Medulla oblongata (tissue), 1 donor: Measurements from ENCODE around the gene ARG2.
"Not testable (repeated sequence)": the region's sequence is repeated elsewhere in the genome, so short reads cannot be mapped to it uniquely, and the experiment has no call there.

ENCODE experiments used
- DNase-seq: peaks from one replicate; pipeline ENCODE4 v3.0.0-alpha.2; 2015; ENCODE audit errors: extremely low spot score

Gene ARG2

GRCh38 chr14:67584978-67585377, 34.7 kb upstream of the ARG2 start:
- no peak for DNase-seq

DNA sequence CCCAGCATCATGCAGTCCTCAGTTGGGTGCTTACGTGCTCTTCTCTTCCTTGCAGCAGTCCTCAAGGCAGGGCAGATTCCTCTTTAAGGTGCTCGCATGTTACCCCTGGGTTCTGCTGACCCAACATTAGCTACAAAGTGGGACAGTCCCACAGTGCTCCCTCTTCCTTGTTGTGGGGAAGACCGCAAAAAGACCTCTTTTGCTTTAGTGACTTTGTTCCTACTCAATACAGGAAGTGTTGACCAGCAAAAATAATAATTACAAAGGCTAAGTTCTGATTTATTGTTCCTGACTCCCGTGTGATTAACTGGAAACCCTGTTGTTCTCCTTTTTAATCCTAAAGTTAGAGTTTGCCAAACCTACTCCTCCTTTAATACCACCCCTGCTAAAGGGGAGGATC, 33.4 kb upstream of the ARG2 start:
- DNase-seq: no peak

- no peak for DNase-seq
Measured at GRCh38 chr14:67589204-67589770, 30.4 kb upstream of the ARG2 start.

- DNase-seq: not testable (repeated sequence)
Measured at GRCh38 chr14:67593650-67594049, 26.1 kb upstream of the ARG2 start.

GRCh38 chr14:67595392-67595791, 24.3 kb upstream of the ARG2 start:
- no peak for DNase-seq

GRCh38 chr14:67599698-67600561, 19.8 kb upstream of the ARG2 start, which contains the start of gene PIGH:
Gene PIGH, minus strand, starts transcription at chr14:67600268. Its CDS starts 65 bp downstream, at chr14:67600203.
- peak; percentile 92 for DNase-seq

GRCh38 chr14:67600562-67600974, 19.2 kb upstream of the ARG2 start:
- not testable (repeated sequence) for DNase-seq

DNA sequence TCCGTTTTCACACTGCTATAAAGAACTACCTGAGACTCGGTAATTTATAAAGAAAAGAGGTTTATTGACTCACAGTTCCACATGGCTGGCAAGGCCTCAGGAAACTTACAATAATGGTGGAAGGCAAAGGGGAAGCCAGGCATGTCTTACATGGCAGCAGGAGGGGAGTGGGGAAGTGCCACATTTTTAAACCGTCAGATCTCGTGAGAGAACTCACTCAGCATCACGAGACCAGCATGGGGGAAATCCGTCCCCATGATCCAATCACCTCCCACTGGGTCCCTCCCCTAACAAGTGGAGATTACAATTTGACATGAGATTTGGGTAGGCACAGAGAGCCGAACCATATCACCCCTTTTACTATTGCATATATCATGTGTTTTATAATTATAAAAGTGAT, 17.6 kb upstream of the ARG2 start:
- DNase-seq: no peak

DNA sequence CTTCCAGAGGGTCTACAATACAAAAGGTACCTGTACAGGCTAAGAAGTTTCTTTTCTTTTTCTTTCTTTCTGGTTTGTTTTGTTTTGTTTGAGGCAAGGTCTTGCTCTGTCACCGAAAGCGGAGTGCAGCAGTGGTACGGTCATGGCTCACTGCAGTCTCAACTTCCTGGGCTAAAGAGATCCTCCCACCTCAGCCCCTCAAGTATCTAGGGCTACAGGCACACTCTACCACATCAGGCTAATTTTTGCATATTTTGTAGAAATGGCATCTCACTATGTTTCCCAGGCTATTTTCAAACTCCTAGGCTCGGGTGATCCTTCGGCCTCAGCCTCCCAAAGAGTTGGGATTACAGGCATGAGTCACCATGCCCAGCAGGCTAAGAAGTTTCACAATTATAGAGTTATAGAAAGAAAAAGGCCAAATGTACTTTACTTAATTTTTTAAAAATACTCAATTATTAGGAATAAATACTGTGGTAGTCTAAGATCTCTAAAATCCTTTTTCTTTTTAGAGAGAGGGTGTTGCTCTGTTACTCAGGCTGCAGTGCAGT, 16.6 kb upstream of the ARG2 start:
- DNase-seq: no peak

DNA sequence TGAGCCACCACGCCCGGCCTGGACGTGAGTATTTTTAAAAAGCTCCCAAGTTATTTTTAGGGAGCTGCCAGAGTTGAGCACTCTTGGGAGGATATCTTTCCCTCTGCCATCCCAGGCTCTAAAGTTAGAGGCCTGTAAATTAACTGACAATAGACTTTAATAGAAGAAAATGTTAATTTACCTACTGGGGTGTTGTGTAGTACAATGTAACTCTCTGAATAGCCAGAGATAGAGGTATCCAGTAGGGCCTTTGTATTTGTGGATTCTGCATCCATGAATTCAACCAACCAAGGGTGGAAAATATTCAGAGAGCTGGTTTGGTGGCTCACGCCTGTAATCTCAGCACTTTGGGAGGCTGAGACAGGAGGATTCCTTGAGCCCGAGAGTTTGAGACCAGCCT, 12.1 kb upstream of the ARG2 start:
- DNase-seq: no peak

DNA sequence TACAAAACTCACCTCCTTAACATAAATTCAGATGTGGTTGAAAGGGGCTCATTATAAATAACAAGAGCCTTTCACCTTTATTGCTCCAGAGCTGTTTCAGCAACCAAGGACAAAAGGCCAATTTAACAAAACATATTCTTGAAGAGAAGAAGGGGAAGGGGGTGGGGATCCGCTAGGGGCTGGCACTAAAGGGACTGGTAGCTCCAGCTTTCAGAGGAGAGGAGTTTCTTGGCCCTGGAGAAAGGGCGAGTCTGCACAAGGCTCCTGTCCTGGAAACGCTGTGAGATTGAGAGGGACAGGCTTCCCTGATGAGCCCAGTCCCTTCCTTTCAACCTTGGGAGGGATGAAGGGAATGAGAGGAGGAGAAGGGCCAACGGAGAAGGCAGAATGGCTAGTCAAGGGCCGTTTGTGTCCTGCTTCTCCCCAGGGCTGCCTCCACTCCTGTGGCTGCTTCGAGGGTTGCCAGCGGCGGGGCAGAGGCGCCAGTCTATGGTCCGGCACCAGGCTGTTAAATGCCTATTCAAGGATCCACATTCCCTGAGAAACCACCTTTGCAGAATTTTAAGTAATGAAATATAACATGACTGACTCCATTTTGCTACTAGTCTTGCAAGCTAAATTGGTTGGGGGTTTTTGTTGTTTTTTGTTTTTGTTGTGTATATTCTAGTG, 9.9 kb upstream of the ARG2 start:
- DNase-seq: no peak

GRCh38 chr14:67610491-67610890, 9.2 kb upstream of the ARG2 start:
- no peak for DNase-seq

- peak; percentile 82 for DNase-seq
Measured at GRCh38 chr14:67618617-67619063, 1.1 kb upstream of the ARG2 start.

DNA sequence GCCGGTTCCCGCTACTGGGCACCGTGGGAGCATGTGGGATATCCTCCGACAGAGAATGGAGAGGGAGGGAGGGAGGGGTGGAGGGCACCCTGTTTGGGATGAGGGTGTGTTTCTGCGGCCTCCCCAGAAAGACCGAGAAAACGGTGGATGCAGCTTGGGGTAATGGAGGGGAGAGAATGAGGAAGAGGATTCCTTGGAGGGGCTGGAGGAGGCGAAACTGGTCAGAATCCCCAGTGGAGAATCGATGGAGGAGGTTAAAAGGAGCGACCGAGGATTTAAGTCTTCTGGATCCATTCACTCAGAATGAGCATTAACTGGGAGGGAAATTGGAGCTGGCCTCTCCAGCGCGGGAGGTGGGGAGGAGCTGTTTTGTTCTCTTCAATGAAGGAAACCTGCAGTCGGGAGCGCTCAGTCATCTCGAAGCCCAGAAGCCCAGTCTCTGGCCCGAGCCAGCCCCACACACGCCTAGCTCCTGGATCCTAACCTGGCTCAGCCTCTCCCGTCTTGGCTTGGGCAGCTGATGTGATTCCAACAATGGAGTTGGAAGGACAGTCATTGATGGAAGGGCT, 581 bp downstream of the ARG2 start:
- DNase-seq: peak; percentile 30

GRCh38 chr14:67622675-67623074, 3.0 kb downstream of the ARG2 start:
- DNase-seq: peak; percentile 62

DNA sequence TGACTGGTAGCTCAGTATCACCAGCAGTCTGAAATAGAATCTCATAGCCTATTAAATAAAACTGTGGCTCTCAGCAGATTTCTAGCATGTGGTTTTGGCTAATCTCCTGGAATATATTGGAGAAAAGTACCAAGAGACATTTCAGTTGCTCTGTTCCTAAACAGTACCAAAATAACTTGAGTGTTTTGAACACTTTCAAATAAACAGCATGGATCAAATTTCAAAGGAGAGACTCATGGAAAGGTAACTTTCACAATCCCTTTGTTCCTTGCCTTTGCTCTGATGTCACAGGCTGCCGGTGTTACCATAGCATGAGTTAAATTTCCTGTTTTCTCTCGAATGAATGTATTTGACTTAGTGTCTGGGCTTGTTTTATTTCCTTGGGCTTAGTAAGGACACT, 3.4 kb downstream of the ARG2 start:
- peak; percentile 13 for DNase-seq

- DNase-seq: not testable (repeated sequence)
Measured at GRCh38 chr14:67626131-67626530, 6.4 kb downstream of the ARG2 start.

- no peak for DNase-seq
Measured at GRCh38 chr14:67627519-67627918, 7.8 kb downstream of the ARG2 start.

DNA sequence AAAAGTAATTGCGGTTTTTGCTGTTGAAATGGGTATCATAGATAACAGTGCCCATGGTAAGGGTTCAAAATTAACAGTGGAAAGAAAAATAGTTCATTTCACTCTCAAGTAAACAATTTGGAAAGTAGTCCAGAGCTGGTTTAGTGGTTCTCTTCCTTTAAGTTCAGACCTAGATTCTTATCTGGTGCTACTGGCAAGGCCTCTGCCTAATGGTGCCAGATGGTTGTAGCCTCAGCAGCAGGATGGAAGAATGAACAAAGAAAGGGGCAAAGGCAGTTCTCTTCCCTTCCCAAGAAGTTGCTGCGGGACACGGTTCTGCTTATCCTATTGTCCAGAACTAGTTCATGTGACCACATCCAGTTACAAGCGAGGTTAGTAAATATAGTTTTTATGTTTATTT, 10.5 kb downstream of the ARG2 start:
- no peak for DNase-seq

DNA sequence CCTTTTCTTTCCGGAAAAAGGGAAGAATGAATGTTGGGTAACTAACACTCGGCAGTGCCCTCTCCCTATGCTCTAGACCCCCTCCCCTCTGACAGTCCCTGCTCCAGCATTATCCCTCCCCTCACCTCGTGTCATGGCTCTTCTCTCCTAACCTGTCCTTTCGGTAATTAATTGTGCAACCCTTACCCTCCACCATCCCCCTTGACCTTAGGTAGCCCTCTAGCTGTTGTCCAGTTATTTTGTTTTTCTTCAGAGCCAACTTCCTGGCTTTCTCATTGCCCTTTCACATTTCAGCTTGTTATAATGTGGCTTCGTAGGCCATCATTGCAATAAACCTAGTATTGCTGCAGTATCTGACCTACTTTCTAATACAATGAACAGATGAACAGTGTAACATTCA, 11.2 kb downstream of the ARG2 start:
- DNase-seq: no peak

DNA sequence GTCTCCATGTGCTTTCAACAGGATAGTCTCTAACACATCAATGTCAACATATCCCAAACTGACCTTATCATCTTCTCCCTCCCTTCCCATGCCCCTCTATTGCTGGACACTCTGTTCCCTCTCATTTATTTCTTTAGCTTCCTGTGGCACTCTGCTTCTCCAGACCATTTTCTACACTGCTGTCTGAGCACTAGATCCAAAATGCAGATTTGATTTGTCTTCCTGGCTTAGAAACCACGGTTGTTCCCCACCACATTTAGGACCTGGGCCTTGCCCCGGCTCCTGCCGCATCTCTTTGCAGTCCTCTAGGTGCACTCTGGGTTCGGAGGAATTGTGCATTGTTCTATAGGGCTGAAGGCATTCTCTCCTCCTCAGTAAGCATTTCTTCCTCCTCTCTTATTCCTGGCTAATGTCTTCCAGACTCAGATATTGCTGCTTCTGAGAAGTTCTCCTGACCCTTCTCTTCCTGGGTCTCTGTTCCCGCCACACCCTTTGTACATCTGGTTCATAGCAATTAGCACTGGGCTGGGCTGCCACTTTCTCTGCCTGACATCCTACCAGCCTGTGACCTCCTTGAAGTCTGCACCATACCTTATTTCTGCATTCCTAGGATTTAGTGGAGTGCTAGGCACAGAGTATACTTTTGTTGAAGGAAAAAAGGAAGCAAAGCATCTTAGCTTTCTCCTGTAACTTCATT, 13.9 kb downstream of the ARG2 start:
- no peak for DNase-seq
